Measurements from ENCODE around the gene SUSD4.

SUSD4 gene

DNA sequence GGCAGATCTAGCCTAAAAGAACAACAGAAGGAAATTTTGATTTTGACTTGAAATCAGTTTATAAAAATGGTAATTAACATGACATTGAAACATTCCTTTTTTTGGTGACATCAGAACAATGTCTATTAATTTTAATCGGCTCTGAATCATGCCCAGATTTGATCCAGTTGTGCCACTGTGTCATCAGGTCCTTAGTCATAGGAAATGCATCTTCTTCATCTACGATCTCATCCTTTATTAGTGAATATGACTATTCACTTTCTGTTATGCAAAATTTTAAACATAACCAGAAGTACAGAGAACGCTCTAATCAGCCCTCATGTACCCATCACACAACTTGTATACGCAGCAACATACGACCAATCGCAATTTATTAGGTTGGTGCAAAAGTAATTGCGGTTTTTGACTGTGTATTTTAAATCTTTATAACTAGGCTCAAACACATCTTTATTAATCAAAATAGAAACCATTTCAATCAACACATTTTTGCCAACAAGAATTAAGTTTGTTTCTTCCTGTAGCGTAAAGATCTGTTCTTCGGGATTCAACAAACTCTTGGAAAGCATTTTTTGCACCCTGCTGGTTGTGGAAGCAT is 180.6 kb downstream of the SUSD4 start:
- no peak for DNase-seq (ENCODE audit: low read depth in 3 of 3)

DNA sequence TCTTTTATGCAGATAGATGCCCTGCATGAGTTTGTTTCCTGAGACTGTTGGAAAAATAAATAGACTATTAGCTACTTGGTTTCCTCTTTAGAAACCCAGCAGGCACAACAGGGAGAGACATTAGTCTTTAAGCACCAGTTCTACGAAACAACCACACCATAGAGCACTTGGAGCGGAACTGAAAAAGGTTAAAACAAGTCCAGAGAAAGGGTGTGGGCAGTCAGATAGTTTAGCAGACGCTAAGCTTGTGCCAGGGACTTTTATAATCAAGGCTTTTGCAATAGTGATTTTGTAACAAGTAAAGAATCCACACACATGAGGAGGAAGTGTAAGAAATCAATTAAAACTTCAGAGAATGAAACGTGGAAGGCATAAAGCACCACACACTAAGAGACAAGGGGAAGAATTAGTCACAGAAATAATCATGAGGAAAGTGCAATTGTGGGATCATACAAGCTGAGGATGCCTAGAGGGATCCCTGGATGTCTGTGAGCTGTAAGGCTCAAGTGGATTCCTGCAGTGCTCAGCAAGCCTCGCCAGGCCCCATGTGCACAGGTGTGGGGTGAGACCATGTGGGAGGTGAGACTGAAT is 183.2 kb downstream of the SUSD4 start:
- DNase-seq (ENCODE audit: low read depth in 3 of 3) = no peak

- no peak for DNase-seq (ENCODE audit: low read depth in 3 of 3)
Measured at GRCh38 chr1:223179786-223180185, 184.2 kb downstream of the SUSD4 start.

DNA sequence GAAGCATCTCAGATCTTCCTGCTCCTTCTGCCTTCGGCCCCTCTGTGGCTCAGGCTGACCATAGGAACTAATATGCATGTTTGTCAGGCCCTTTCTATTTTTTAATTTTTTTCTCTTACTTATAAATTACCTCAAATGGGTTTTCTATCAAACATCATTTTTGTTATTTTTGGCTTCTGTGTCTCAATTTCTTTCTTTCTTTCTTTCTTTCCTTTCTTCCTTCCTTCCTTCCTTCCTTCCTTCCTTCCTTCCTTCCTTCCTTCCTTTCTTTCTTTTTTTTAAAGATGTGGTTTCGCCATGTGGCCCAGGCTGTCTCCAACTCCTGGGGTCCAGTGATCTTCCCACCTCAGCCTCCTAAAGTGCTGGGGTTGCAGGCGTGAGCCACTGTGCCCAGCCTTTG is 184.7 kb downstream of the SUSD4 start:
- no peak for DNase-seq (ENCODE audit: low read depth in 3 of 3)

- no peak for DNase-seq (ENCODE audit: low read depth in 3 of 3)
Measured at GRCh38 chr1:223177681-223178080, 186.3 kb downstream of the SUSD4 start.

DNA sequence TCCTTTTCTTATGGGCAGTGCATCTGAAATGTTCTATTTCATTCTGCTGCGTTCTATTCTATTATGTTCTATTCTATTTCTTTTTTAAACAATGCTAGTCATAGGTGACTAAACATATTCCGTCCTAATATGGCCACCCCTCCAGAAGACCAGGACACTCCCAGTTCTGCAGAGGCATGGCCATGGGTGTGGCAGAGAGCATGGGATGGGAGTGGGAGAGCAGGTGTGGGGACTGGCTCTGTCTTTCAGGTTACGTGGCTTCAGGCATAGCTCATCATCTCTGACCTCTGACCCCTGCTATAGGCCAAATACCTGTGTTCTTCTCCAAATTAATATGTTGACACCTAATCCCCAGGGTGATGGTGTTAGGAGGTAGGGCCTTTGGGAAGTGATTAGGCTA is 187.5 kb downstream of the SUSD4 start:
- no peak for DNase-seq (ENCODE audit: low read depth in 3 of 3)

- DNase-seq (ENCODE audit: low read depth in 3 of 3) = no peak
Measured at GRCh38 chr1:223175633-223176032, 188.3 kb downstream of the SUSD4 start.

DNA sequence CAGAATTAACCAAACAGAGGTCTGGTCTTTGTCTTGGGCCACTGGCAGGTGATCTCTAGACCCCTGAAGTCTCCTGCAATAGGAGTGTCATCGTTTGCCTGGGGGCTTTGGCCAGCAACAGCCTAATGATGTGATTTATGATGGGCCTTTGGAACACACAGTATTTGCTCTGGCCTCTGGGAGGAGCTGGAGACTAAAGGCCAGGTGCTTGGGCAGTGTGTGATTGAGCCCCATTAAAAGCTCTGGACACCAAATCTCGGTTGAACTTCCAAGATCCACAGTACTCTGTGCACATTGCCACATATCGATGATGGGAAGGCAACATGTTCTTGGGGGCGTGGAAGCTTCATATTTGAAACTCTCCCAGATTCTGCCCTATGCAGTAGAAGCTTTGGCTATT is 188.9 kb downstream of the SUSD4 start:
- no peak for DNase-seq (ENCODE audit: low read depth in 3 of 3)
